VCaP (cell line): ENCODE data around the gene USO1.

Experiments
- H3K27ac ChIP-seq: fragments of 450-650 bp; 2 replicates; pipeline ENCODE4 v1.5.1; 2017
- CTCF ChIP-seq: fragments of 450-650 bp; conservative IDR thresholded peaks from 2 replicates; pipeline ENCODE4 v1.5.1; 2017; ENCODE audit warnings: mild to moderate bottlenecking, moderate library complexity

Gene USO1

GRCh38 chr4:75848171-75848760 is 123.9 kb downstream of the USO1 start:
- TF ChIP-seq CTCF, result peak; percentile 95
- peak overlapping the region; percentile 3; the same call in 1 of the 2 replicates for H3K27ac ChIP-seq

GRCh38 chr4:75848891-75849290 is 124.5 kb downstream of the USO1 start:
- no peak for TF ChIP-seq CTCF
- H3K27ac ChIP-seq, result no peak overlapping the region

- TF ChIP-seq CTCF, result no peak
- no peak overlapping the region for H3K27ac ChIP-seq
Measured at GRCh38 chr4:75849461-75849860, 125.1 kb downstream of the USO1 start.

GRCh38 chr4:75858721-75859120 is 134.3 kb downstream of the USO1 start:
- H3K27ac ChIP-seq, result no peak overlapping the region
- no peak for TF ChIP-seq CTCF

- H3K27ac ChIP-seq, result no peak overlapping the region
- no peak for TF ChIP-seq CTCF
Measured at GRCh38 chr4:75860606-75861005, 136.2 kb downstream of the USO1 start.
